Spleen (tissue), 7 donors: Measurements from ENCODE around the gene MSGN1.

ENCODE experiments used
- CTCF ChIP-seq, 11 experiments: fragments of 200-600 bp in 7 of 11; fragments of 450-650 bp in 4 of 11; sonication (generic) in 4 of 11; IDR thresholded peaks in 8 of 11; conservative IDR thresholded peaks in 3 of 11; 1 replicate in 7 of 11; 2 replicates in 4 of 11; pipeline versions ENCODE4 v1.4.0 to v1.8.0; 2016 to 2021; ENCODE audit warnings: antibody characterized with exemption in 11 of 11, inconsistent platforms in 4 of 11, mild to moderate bottlenecking in 1 of 11
- POLR2A ChIP-seq, 3 donors: fragments of 450-650 bp; IDR thresholded peaks; one replicate each; pipeline ENCODE4 v1.5.1; 2017; ENCODE audit warnings: antibody characterized with exemption in 3 of 3, mild to moderate bottlenecking in 1 of 3
- donor health status: DM: no; HTN: no; CAD: no; lungs with moderate emphysema.
- donor health status: DM: no; HTN: no; CAD: no.
- donor health status: DM: no; HTN: no; CAD: no.

- TF ChIP-seq CTCF (IDR thresholded peaks at IDR 0.05 in 8 of 11, conservative IDR thresholded peaks at IDR 0.05 in 3 of 11), result no peak
- TF ChIP-seq POLR2A (IDR thresholded peaks at IDR 0.05), result no peak
These were observed 43.7 kb upstream of the MSGN1 start for GRCh38 chr2:17772532-17772931.
